ENCODE measurements around the gene FAF1. TPM values are rescaled to one million over a fixed set of nuclear protein-coding genes. Genes with fewer than 3 reads are reported as not detected.

The FAF1 gene
- polyA plus RNA-seq, 1 of the 3 experiments (the other 2 are of a cell fraction): 8.7 TPM

DNA sequence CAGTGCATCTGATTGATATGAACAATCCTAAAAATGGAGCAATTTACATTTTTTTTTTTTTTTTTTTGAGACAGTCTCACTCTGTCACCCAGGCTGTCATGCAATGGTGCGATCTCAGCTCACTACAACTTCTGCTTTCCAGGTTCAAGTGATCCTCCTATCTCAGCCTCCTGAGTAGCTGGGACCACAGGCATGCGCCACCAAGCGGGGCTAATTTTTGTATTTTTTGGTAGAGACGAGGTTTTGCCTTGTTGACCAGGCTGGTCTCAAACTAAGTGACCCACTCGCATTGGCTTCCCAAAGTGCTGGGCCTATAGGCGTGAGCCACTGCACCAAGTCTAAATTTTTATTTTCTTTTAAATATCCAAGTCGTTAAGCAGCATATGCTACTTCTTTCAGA lies 109.0 kb downstream of the FAF1 start:
- no peak for TF ChIP-seq RAD21 (IDR thresholded peaks at IDR 0.05; ENCODE audit: low read length)
- no peak for TF ChIP-seq NRF1 (IDR thresholded peaks at IDR 0.05; ENCODE audit: low read depth, low read length)
- TF ChIP-seq FOXJ3 (CRISPR knock-in tag; IDR thresholded peaks at IDR 0.05): no peak
- TF ChIP-seq TEAD4 (IDR thresholded peaks at IDR 0.05; ENCODE audit: borderline replicate concordance, insufficient read depth): no peak
- TF ChIP-seq ELF1 (IDR thresholded peaks at IDR 0.05): no peak
- TF ChIP-seq, protein P1, sequence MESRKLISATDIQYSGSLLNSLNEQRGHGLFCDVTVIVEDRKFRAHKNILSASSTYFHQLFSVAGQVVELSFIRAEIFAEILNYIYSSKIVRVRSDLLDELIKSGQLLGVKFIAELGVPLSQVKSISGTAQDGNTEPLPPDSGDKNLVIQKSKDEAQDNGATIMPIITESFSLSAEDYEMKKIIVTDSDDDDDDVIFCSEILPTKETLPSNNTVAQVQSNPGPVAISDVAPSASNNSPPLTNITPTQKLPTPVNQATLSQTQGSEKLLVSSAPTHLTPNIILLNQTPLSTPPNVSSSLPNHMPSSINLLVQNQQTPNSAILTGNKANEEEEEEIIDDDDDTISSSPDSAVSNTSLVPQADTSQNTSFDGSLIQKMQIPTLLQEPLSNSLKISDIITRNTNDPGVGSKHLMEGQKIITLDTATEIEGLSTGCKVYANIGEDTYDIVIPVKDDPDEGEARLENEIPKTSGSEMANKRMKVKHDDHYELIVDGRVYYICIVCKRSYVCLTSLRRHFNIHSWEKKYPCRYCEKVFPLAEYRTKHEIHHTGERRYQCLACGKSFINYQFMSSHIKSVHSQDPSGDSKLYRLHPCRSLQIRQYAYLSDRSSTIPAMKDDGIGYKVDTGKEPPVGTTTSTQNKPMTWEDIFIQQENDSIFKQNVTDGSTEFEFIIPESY (IDR thresholded peaks at IDR 0.05; ENCODE audit: borderline replicate concordance, low read depth): no peak
- TF ChIP-seq RCOR1 (IDR thresholded peaks at IDR 0.05; ENCODE audit: low read length): no peak
- no peak for TF ChIP-seq EP300 (IDR thresholded peaks at IDR 0.05; ENCODE audit: borderline replicate concordance in 1 of 2, low read depth in 1 of 2, low read length in 1 of 2)
- TF ChIP-seq SIN3A (IDR thresholded peaks at IDR 0.05; ENCODE audit: borderline replicate concordance, low read depth, low read length): no peak
- TF ChIP-seq, protein P2, sequence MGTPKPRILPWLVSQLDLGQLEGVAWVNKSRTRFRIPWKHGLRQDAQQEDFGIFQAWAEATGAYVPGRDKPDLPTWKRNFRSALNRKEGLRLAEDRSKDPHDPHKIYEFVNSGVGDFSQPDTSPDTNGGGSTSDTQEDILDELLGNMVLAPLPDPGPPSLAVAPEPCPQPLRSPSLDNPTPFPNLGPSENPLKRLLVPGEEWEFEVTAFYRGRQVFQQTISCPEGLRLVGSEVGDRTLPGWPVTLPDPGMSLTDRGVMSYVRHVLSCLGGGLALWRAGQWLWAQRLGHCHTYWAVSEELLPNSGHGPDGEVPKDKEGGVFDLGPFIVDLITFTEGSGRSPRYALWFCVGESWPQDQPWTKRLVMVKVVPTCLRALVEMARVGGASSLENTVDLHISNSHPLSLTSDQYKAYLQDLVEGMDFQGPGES (IDR thresholded peaks at IDR 0.05; ENCODE audit: low read depth, low read length): no peak
- no peak for TF ChIP-seq MXI1 (IDR thresholded peaks at IDR 0.05; ENCODE audit: low read depth, low read length)
- TF ChIP-seq, protein P3, sequence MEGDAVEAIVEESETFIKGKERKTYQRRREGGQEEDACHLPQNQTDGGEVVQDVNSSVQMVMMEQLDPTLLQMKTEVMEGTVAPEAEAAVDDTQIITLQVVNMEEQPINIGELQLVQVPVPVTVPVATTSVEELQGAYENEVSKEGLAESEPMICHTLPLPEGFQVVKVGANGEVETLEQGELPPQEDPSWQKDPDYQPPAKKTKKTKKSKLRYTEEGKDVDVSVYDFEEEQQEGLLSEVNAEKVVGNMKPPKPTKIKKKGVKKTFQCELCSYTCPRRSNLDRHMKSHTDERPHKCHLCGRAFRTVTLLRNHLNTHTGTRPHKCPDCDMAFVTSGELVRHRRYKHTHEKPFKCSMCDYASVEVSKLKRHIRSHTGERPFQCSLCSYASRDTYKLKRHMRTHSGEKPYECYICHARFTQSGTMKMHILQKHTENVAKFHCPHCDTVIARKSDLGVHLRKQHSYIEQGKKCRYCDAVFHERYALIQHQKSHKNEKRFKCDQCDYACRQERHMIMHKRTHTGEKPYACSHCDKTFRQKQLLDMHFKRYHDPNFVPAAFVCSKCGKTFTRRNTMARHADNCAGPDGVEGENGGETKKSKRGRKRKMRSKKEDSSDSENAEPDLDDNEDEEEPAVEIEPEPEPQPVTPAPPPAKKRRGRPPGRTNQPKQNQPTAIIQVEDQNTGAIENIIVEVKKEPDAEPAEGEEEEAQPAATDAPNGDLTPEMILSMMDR (IDR thresholded peaks at IDR 0.05): no peak
- no peak for TF ChIP-seq SMC3 (IDR thresholded peaks at IDR 0.05; ENCODE audit: low read depth, low read length)
- TF ChIP-seq FOXM1 (IDR thresholded peaks at IDR 0.05; ENCODE audit: low read depth): no peak
- TF ChIP-seq, protein P4, sequence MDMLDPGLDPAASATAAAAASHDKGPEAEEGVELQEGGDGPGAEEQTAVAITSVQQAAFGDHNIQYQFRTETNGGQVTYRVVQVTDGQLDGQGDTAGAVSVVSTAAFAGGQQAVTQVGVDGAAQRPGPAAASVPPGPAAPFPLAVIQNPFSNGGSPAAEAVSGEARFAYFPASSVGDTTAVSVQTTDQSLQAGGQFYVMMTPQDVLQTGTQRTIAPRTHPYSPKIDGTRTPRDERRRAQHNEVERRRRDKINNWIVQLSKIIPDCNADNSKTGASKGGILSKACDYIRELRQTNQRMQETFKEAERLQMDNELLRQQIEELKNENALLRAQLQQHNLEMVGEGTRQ (IDR thresholded peaks at IDR 0.05; ENCODE audit: borderline replicate concordance, low read depth, low read length): no peak
- no peak for TF ChIP-seq CHD2 (IDR thresholded peaks at IDR 0.05; ENCODE audit: low read length, partially characterized antibody)
- TF ChIP-seq, protein P5, sequence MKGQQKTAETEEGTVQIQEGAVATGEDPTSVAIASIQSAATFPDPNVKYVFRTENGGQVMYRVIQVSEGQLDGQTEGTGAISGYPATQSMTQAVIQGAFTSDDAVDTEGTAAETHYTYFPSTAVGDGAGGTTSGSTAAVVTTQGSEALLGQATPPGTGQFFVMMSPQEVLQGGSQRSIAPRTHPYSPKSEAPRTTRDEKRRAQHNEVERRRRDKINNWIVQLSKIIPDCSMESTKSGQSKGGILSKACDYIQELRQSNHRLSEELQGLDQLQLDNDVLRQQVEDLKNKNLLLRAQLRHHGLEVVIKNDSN (IDR thresholded peaks at IDR 0.05; ENCODE audit: borderline replicate concordance, low read depth): no peak
- Histone ChIP-seq H3K9me2 (no peaks in the 10 kb centered on the region), H3K9ac (no peak overlapping the region), H3K27ac (ENCODE audit: low read depth in 2 of 2, low read length in 1 of 2) (no peak overlapping the region), H3K36me3 (replicated peaks in 1 of 2; ENCODE audit: control insufficient read depth in 1 of 2, insufficient read depth in 2 of 2, low read length in 1 of 2) (peaks cover 0 to 29% of the 10 kb centered on the region in 2 experiments), H3K4me3 (ENCODE audit: low read depth in 2 of 2, low read length in 1 of 2) (no peak overlapping the region), H3K79me2 (ENCODE audit: insufficient read depth) (peaks cover 20% of the 10 kb centered on the region; the same call in 1 of the 2 replicates), H4K20me1 (ENCODE audit: insufficient read depth) (no peaks in the 10 kb centered on the region; the same call in 1 of the 2 replicates), H3K9me3 (peaks cover 8% of the 10 kb centered on the region; the same call in 1 of the 2 replicates), H3K4me2 (no peak overlapping the region), H2AFZ (ENCODE audit: low read depth) (no peak overlapping the region), H3K4me1 (ENCODE audit: control insufficient read depth in 1 of 2, insufficient read depth in 2 of 2, low read depth in 1 of 2, low read length in 1 of 2) (no peaks in the 10 kb centered on the region), H3F3A (replicated peaks; ENCODE audit: insufficient read depth) (no peaks in the 10 kb centered on the region), H3K27me3 (ENCODE audit: insufficient read depth) (no peaks in the 10 kb centered on the region)
- ChIA-PET POLR2A (no interaction called here), CTCF (no interaction called here)
- 98% methylated on average over 7 of the region's 7 CpGs for WGBS (ENCODE audit: low lambda C conversion rate)
- no peak for DNase-seq
